Upper lobe of right lung (tissue), 1 donor: ENCODE data around the gene SMIM38. TPM values are rescaled to one million over a fixed set of nuclear protein-coding genes. Genes with fewer than 3 reads are reported as not detected.

Experiments used
- ATAC-seq: fragments of 200-7000 bp; cut with Tn5 transposase; one replicate; pipeline ENCODE4 v1.9.1; 2020; ENCODE audit warnings: mild to moderate bottlenecking, moderate library complexity
- DNase-seq: peaks from one replicate; pipeline ENCODE4 v3.0.0-alpha.2; 2020
- H3K27ac ChIP-seq: fragments of 200-600 bp; one replicate; pipeline ENCODE4 v1.8.0; 2022
- H3K27me3 ChIP-seq: fragments of 200-600 bp; one replicate; pipeline ENCODE4 v1.8.0; 2022; ENCODE audit warnings: mild to moderate bottlenecking
- H3K36me3 ChIP-seq: fragments of 200-600 bp; one replicate; pipeline ENCODE4 v1.8.0; 2022
- H3K4me1 ChIP-seq: fragments of 200-600 bp; one replicate; pipeline ENCODE4 v1.8.0; 2022
- H3K4me3 ChIP-seq: fragments of 200-600 bp; one replicate; pipeline ENCODE4 v1.8.0; 2022; ENCODE audit warnings: mild to moderate bottlenecking
- H3K9me3 ChIP-seq: fragments of 200-600 bp; one replicate; pipeline ENCODE4 v1.8.0; 2022
- intact Hi-C: fragments of 100-400 bp; cut with DNase I; formaldehyde crosslinking; loops from one replicate; pipeline ENCODE4 v1.11.0; 2022
- long read RNA-seq: library from polyadenylated mRNA; unstranded; transcript quantifications from one replicate; pipeline ENCODE4 v2.0.0, GENCODE V29; 2021
- total RNA-seq: library from RNA; stranded (reverse); fragmentation: NEBNext Ultra II Directional; extraction: Animal tissue kit (Norgen Biotek cat#: 25700); gene quantifications from one replicate; pipeline ENCODE4 v1.2.1, GENCODE V29; 2021
- TF ChIP-seq, protein P1 (sequence below): fragments of 200-600 bp; IDR thresholded peaks from one replicate; pipeline ENCODE4 v1.8.0; 2022; ENCODE audit warnings: antibody characterized with exemption
- donor health status: DM: no; HTN: yes; CAD: no; lungs with severe emphysema.

SMIM38 gene
- total RNA-seq: not detected
- long read RNA-seq: 0 reads

DNA sequence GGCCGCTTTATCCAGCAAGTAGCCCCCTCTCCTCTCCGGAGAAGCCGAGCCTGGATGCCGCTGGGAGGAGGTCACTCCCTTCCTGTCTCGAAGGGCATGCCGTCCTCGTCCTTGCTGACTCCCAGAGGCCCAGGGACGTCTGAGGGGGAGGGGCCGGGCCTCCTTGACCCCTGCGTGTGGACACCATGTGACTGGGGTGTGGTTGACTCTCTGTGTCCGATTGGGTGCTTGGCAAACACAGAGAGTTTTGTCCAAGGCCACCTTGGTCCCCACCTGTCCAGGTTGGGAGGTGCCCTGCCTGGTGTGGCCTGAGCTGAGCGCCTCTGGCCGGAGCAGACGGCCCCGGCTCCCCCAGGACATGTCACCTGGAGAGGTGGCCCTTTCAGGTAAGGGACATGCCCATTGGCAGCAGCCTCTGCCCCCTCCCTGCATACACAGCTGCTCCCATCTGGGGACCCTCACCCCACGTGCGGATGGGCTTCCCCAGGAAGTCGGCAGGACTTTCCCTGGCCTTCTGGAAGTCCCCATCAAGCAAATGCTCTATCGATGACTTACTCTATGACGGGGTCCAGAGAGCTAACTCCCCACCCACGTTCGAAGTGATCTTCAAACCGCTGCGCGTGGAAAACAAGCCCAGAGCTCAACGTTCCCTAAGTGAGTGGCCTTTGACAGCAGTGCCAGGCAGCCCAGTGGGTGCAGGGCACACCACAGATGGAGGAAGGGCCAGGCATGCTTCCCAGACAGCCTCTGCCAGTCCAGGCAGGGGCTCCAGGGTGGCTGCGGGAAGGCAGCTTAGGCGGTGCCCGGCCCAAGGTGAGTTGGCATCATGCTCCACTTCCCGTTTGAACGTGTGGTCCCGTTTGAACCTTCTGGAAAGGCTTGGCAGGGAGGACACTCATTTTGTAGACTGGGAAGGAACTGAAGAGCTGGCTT lies at the start of gene SMIM38:
Gene SMIM38, plus strand, starts transcription at position 634 of the 933 bp plus-strand sequence. CDS start 1,912 bp downstream, outside the sequence.
- Histone ChIP-seq H3K4me3 (no peak within 1 kb of the TSS), H3K27ac (no peak within 1 kb of the TSS), H3K27me3 (no peaks in the 10 kb centered on the region), H3K36me3 (no peaks in the 10 kb centered on the region), H3K9me3 (no peaks in the 10 kb centered on the region), H3K4me1 (peaks cover 12% of the 10 kb centered on the region)
- peak; percentile 65 for DNase-seq
- ATAC-seq: peak; percentile 24
- TF ChIP-seq, protein P1, sequence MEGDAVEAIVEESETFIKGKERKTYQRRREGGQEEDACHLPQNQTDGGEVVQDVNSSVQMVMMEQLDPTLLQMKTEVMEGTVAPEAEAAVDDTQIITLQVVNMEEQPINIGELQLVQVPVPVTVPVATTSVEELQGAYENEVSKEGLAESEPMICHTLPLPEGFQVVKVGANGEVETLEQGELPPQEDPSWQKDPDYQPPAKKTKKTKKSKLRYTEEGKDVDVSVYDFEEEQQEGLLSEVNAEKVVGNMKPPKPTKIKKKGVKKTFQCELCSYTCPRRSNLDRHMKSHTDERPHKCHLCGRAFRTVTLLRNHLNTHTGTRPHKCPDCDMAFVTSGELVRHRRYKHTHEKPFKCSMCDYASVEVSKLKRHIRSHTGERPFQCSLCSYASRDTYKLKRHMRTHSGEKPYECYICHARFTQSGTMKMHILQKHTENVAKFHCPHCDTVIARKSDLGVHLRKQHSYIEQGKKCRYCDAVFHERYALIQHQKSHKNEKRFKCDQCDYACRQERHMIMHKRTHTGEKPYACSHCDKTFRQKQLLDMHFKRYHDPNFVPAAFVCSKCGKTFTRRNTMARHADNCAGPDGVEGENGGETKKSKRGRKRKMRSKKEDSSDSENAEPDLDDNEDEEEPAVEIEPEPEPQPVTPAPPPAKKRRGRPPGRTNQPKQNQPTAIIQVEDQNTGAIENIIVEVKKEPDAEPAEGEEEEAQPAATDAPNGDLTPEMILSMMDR: no peak
- intact Hi-C loops: no loop called here

DNA sequence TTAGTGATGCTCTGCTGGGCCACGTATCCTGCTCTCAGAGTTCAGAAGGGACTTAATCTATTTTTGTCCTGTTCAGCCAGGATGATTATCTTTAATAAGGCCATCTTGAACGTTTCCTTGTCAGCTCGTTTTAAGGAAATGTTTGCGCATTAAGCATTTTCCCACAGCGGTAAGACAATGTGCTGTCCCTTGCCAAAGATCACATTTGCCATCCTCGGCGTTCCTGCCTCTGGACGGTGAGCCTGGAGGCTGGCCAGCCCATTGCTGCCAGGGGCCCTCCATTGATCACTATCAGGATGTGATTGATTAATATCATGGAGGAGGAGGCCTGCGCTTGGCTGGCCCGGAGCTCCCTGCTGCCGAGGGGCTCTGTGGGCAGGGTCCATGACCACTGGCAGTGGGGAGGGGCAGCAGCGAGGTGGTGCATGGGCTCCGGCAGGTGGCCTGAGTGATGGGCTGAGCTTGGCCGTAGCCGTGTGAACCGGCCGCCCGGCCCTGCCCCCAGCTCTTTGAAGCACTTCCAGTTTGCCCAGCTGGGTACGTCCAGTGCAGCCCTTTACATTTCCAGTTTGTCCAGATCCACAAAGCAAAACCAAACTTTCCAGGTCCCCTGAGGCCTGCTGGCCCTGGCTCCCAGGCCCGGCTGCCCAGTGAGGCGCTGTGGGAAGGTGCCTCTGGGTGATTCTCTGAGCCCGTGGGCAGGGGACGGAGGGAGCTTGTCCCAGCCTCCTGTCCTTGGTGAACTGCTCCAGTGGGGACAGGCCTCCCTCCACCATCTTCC lies 49.5 kb upstream of the SMIM38 start:
- Histone ChIP-seq H3K4me1 (peaks cover 16% of the 10 kb centered on the region), H3K27me3 (no peaks in the 10 kb centered on the region), H3K27ac (no peak overlapping the region), H3K9me3 (no peaks in the 10 kb centered on the region), H3K4me3 (no peak overlapping the region), H3K36me3 (no peaks in the 10 kb centered on the region)
- ATAC-seq (peak; percentile 63), DNase-seq (peak; percentile 80)
- TF ChIP-seq, protein P1: no peak
- intact Hi-C loops: loop anchor here (10.0 kb wide), 1 partner anchor 189 kb away; the partner anchor contains the start of gene MYEOV

DNA sequence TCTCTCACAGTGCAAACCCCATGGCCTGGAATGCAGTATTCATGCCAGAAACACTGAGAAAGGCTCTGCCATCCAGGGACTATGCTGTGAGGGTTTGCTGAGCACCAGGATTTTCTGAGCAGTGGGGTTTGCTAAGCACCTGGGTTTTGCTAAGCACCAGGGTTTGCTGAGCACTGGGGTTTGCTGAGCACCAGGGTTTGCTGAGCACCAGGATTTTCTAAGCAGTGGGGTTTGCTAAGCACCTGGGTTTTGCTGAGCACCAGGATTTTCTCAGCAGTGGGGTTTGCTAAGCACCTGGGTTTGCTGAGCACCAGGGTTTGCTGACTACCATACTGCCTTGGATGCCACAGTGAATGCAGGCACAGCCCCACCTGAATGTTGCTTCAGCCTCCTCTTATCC lies 48.3 kb upstream of the SMIM38 start:
- H3K9me3 ChIP-seq: no peaks in the 10 kb centered on the region
- no peaks in the 10 kb centered on the region for H3K27me3 ChIP-seq
- H3K36me3 ChIP-seq: no peaks in the 10 kb centered on the region
- no peak for DNase-seq
- no peak overlapping the region for H3K27ac ChIP-seq
- no peak for ATAC-seq
- H3K4me1 ChIP-seq: peaks cover 16% of the 10 kb centered on the region
- no peak overlapping the region for H3K4me3 ChIP-seq
- intact Hi-C loops: loop anchor here (10.0 kb wide), 1 partner anchor 187 kb away; the partner anchor contains the start of gene MYEOV
- TF ChIP-seq, protein P1: no peak

DNA sequence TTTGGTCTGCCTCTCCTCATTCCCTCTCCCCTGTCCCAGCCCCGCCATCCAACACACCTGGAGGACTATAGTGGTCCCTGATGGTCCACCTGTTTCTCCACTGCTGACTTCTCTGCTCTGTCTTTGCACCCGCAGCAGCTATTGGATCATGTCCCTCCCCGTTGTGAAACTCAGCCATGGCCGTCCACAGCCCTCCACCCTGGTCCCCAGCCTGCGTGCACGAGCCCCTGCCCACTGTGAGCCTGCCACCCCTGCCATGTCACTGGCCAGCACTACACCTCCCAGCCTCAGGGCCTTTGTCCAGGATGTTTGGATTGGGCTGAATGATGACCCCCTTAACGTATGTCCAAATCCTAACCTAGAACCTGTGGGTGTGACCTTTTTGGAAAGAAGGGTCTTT lies 47.7 kb upstream of the SMIM38 start:
- TF ChIP-seq, protein P1: no peak
- intact Hi-C loops: loop anchor here (10.0 kb wide), 1 partner anchor 187 kb away; the partner anchor contains the start of gene MYEOV
- Histone ChIP-seq H3K36me3 (no peaks in the 10 kb centered on the region), H3K9me3 (no peaks in the 10 kb centered on the region), H3K4me3 (no peak overlapping the region), H3K4me1 (peaks cover 16% of the 10 kb centered on the region), H3K27me3 (no peaks in the 10 kb centered on the region), H3K27ac (no peak overlapping the region)
- no peak for DNase-seq
- ATAC-seq: no peak

DNA sequence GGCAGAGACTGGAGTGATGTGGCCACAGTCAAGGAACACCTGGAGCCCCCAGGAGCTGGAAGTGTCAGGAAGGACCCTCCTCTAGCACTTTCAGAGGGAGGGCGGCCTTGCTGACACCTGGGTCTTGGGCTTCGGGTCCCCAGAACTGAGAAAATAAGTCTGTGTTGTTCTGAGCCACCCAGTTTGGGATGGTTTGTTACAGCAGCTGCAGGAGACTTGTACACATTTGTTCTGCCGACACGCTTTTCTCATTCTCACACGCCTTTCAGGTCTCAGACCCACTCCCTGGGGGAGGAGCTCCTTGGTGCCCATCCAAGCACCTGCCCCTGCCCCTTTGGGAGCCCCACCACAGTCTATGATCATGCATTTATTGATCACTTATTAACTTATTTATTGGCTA lies 47.2 kb upstream of the SMIM38 start:
- TF ChIP-seq, protein P1: no peak
- ATAC-seq (no peak), DNase-seq (no peak)
- H3K4me1 ChIP-seq: peaks cover 16% of the 10 kb centered on the region
- no peak overlapping the region for H3K4me3 ChIP-seq
- intact Hi-C loops: loop anchor here (10.0 kb wide), 1 partner anchor 186 kb away; the partner anchor contains the start of gene MYEOV
- H3K36me3 ChIP-seq: no peaks in the 10 kb centered on the region
- no peak overlapping the region for H3K27ac ChIP-seq
- H3K27me3 ChIP-seq: no peaks in the 10 kb centered on the region
- H3K9me3 ChIP-seq: no peaks in the 10 kb centered on the region
